ENCODE results near the gene TEX10. TPM values are rescaled to one million over a fixed set of nuclear protein-coding genes. Genes with fewer than 3 reads are reported as not detected.

TEX10 gene
- total and polyA plus RNA-seq, 9 of the 15 experiments (the other 6 are each of a cell fraction or from before 2014, with no cell fraction given), result 27.8 to 60.0 (median 47.9) TPM

DNA sequence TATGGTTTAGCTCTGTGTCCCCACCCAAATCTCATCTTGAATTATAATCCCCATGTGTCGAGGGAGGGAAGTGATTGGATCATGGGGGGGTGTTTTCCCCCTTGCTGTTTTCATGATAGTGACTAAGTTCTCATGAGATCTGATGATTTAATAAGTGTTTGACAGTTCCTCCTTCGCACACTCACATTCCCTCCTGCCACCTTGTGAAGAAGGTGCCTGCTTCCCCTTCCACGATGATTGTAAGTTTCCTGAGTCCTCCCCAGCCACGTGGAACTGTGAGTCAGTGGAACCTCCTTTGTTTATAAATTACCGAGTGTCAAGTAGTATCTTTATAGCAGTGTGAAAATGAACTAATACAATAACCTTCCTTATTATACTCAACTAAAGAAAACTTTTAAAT is 24.3 kb upstream of the TEX10 start:
- H3K4me2 ChIP-seq (ENCODE audit: insufficient read depth, low read length), result no peak overlapping the region
- in situ Hi-C loops (cut with MboI) (no loop called here), intact Hi-C loops (cut with micrococcal nuclease) (no loop called here)
- peak overlapping the region; percentile 36; the same call in 1 of the 2 replicates for H2AFZ ChIP-seq (ENCODE audit: low read depth, low read length)
- no peak overlapping the region for H3K27ac ChIP-seq (ENCODE audit: extremely low read depth, low read depth, low read length)
- H3K9ac ChIP-seq (ENCODE audit: insufficient read depth in 1 of 2, low read depth in 2 of 2, low read length in 2 of 2), result no peak overlapping the region
- BruUV-seq (replicated peaks), result no TSS peak
- TF ChIP-seq, protein P1, sequence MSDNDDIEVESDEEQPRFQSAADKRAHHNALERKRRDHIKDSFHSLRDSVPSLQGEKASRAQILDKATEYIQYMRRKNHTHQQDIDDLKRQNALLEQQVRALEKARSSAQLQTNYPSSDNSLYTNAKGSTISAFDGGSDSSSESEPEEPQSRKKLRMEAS (CRISPR knock-in tag; IDR thresholded peaks at IDR 0.05), result peak; percentile 29; the same call in 1 of the 2 replicates
- TF ChIP-seq CHAMP1 (IDR thresholded peaks at IDR 0.05) (peak; percentile 66; the same call in 1 of the 2 replicates), THRA (IDR thresholded peaks at IDR 0.05) (no peak), ZNF282 (CRISPR knock-in tag; IDR thresholded peaks at IDR 0.05) (no peak), SRSF7 (optimal IDR thresholded peaks at IDR 0.05; ENCODE audit: low read depth, low read length) (no peak), MEIS2 (IDR thresholded peaks at IDR 0.05; ENCODE audit: partially characterized antibody) (peak; percentile 2), DPF2 (IDR thresholded peaks at IDR 0.05) (no peak)
- TF ChIP-seq, protein P2, sequence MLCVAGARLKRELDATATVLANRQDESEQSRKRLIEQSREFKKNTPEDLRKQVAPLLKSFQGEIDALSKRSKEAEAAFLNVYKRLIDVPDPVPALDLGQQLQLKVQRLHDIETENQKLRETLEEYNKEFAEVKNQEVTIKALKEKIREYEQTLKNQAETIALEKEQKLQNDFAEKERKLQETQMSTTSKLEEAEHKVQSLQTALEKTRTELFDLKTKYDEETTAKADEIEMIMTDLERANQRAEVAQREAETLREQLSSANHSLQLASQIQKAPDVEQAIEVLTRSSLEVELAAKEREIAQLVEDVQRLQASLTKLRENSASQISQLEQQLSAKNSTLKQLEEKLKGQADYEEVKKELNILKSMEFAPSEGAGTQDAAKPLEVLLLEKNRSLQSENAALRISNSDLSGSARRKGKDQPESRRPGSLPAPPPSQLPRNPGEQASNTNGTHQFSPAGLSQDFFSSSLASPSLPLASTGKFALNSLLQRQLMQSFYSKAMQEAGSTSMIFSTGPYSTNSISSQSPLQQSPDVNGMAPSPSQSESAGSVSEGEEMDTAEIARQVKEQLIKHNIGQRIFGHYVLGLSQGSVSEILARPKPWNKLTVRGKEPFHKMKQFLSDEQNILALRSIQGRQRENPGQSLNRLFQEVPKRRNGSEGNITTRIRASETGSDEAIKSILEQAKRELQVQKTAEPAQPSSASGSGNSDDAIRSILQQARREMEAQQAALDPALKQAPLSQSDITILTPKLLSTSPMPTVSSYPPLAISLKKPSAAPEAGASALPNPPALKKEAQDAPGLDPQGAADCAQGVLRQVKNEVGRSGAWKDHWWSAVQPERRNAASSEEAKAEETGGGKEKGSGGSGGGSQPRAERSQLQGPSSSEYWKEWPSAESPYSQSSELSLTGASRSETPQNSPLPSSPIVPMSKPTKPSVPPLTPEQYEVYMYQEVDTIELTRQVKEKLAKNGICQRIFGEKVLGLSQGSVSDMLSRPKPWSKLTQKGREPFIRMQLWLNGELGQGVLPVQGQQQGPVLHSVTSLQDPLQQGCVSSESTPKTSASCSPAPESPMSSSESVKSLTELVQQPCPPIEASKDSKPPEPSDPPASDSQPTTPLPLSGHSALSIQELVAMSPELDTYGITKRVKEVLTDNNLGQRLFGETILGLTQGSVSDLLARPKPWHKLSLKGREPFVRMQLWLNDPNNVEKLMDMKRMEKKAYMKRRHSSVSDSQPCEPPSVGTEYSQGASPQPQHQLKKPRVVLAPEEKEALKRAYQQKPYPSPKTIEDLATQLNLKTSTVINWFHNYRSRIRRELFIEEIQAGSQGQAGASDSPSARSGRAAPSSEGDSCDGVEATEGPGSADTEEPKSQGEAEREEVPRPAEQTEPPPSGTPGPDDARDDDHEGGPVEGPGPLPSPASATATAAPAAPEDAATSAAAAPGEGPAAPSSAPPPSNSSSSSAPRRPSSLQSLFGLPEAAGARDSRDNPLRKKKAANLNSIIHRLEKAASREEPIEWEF (CRISPR knock-in tag; IDR thresholded peaks at IDR 0.05), result no peak
- no peaks in the 10 kb centered on the region for H3K79me2 ChIP-seq (ENCODE audit: control insufficient read depth, insufficient read depth, low read length)
- ATAC-seq, result no peak
- H3K9me3 ChIP-seq (replicated peaks; ENCODE audit: control insufficient read depth, insufficient read depth, low read depth, low read length), result peaks cover 3% of the 10 kb centered on the region; the same call in 1 of the 2 replicates
- POLR2A ChIA-PET, result interaction anchor here (1.1 kb wide), 1 partner anchor 40 kb away, joined by 3 read pairs; no protein-coding TSS in a partner anchor
- H3K36me3 ChIP-seq (ENCODE audit: control insufficient read depth, insufficient read depth, low read length), result no peaks in the 10 kb centered on the region
- no peaks in the 10 kb centered on the region for H3K27me3 ChIP-seq (ENCODE audit: control insufficient read depth in 2 of 2, insufficient read depth in 2 of 2, low read length in 2 of 2)
- H4K20me1 ChIP-seq (replicated peaks; ENCODE audit: control insufficient read depth, insufficient read depth, low read length), result no peaks in the 10 kb centered on the region
- CTCF ChIA-PET (ENCODE audit: low intra/inter-chr PET ratio), result no interaction called here
- H3K4me1 ChIP-seq (replicated peaks in 1 of 2; ENCODE audit: control insufficient read depth in 2 of 2, insufficient read depth in 2 of 2, low read length in 2 of 2), result peaks cover 0 to 2% of the 10 kb centered on the region in 2 experiments; a peak in 3 of 5 replicates
- WGBS (ENCODE audit: insufficient coverage, low coverage, missing lambda C conversion rate), result 47% methylated on average over 5 of the region's 5 CpGs
- H3K4me3 ChIP-seq, result no peak overlapping the region
- DNase-seq (ENCODE audit: extremely low read depth in 1 of 4, low spot score in 3 of 4), result no peak
- no peaks in the 10 kb centered on the region for H3K9me1 ChIP-seq (ENCODE audit: control insufficient read depth, insufficient read depth, low read length)
- peak; percentile 32 for FAIRE-seq
